Testis (tissue), 3 donors: Measurements from ENCODE around the gene GEMIN5. TPM values are rescaled to one million over a fixed set of nuclear protein-coding genes. Genes with fewer than 3 reads are reported as not detected.
"Not testable (repeated sequence)": the region's sequence is repeated elsewhere in the genome, so short reads cannot be mapped to it uniquely, and the experiment has no call there.

Source experiments
- DNase-seq: peaks from one replicate; pipeline ENCODE4 v3.0.0-alpha.2; 2019
- H3K27ac ChIP-seq, 2 donors: fragments of 200-600 bp; sonication (generic); one replicate each; pipeline ENCODE4 v1.5.1; 2019
- H3K27me3 ChIP-seq: fragments of 200-600 bp; sonication (generic); one replicate; pipeline ENCODE4 v1.5.1; 2019
- H3K36me3 ChIP-seq: fragments of 200-600 bp; sonication (generic); one replicate; pipeline ENCODE4 v1.5.1; 2017; ENCODE audit warnings: low read depth; ENCODE audit errors: missing control alignments
- H3K4me1 ChIP-seq: fragments of 200-600 bp; sonication (generic); one replicate; pipeline ENCODE4 v1.5.1; 2019
- H3K4me3 ChIP-seq, 2 donors: fragments of 200-600 bp; sonication (generic); one replicate each; pipeline ENCODE4 v1.5.1; 2017 to 2019
- H3K9me3 ChIP-seq: fragments of 200-600 bp; sonication (generic); one replicate; pipeline ENCODE4 v1.5.1; 2017
- POLR2A ChIP-seq: fragments of 450-650 bp; IDR thresholded peaks from one replicate; pipeline ENCODE4 v1.6.1; 2017; ENCODE audit warnings: antibody characterized with exemption, mild to moderate bottlenecking, moderate library complexity
- WGBS, 2 donors: methylation state at CpG; one replicate each; pipeline ENCODE4 v1.1.5; 2018; 5-methylcytosine and 5-hydroxymethylcytosine counted together
- intact Hi-C: fragments of 100-400 bp; cut with DNase I; formaldehyde crosslinking; loops from one replicate; pipeline ENCODE4 v1.15.1; 2023; ENCODE audit warnings: low total_unique reads
- polyA plus RNA-seq: library from polyadenylated mRNA; stranded (reverse); fragments of 350-450 nt; fragmentation: Illumina TruSeq; extraction: RNeasy Lipid Tissue Mini Kit (QIAGEN cat#74804); gene quantifications from one replicate; pipeline ENCODE4 v1.2.3, GENCODE V29; 2014; ENCODE audit warnings: low read depth, low replicate concordance; ENCODE audit not compliant: insufficient read depth
- total RNA-seq, 2 donors: library from RNA; depleted of rRNA; stranded (reverse); fragments of >200 nt; gene quantifications; one replicate each; pipeline ENCODE4 v1.2.3, GENCODE V29; 2016
- TF ChIP-seq, protein P1 (sequence below), 3 experiments: fragments of 450-650 bp in 2 of 3; fragments of 200-600 bp in 1 of 3; sonication (generic) in 1 of 3; IDR thresholded peaks; one replicate each; pipeline ENCODE4 v1.5.1; 2016 to 2019; ENCODE audit warnings: antibody characterized with exemption in 3 of 3, mild to moderate bottlenecking in 2 of 3, moderate library complexity in 1 of 3

GEMIN5 gene
- total and polyA plus RNA-seq, 3 donors from 2014 or later: 15.8 to 24.7 (median 24.1) TPM

DNA sequence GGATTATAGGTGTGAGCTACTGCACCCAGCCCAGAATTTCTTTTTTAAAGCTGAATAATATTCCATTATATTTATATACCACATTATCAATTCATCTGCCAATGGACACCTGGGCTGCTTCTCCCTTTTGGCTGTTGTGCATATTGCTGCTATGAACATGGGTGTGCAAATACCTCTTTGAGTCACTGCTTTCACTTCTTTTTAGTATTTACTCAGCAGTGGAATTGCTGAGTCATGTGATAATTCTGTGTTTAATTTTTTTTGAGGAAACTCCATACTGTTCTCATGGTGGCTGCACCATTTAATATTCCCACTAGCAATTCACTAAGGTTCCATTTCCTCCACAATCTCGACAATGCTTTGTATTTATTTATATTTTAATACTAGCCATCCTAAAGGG is 39.4 kb upstream of the GEMIN5 start:
- TF ChIP-seq, protein P1, sequence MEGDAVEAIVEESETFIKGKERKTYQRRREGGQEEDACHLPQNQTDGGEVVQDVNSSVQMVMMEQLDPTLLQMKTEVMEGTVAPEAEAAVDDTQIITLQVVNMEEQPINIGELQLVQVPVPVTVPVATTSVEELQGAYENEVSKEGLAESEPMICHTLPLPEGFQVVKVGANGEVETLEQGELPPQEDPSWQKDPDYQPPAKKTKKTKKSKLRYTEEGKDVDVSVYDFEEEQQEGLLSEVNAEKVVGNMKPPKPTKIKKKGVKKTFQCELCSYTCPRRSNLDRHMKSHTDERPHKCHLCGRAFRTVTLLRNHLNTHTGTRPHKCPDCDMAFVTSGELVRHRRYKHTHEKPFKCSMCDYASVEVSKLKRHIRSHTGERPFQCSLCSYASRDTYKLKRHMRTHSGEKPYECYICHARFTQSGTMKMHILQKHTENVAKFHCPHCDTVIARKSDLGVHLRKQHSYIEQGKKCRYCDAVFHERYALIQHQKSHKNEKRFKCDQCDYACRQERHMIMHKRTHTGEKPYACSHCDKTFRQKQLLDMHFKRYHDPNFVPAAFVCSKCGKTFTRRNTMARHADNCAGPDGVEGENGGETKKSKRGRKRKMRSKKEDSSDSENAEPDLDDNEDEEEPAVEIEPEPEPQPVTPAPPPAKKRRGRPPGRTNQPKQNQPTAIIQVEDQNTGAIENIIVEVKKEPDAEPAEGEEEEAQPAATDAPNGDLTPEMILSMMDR (IDR thresholded peaks at IDR 0.05): no peak
- TF ChIP-seq POLR2A: no peak
- intact Hi-C loops: no loop called here
- no peak for DNase-seq

DNA sequence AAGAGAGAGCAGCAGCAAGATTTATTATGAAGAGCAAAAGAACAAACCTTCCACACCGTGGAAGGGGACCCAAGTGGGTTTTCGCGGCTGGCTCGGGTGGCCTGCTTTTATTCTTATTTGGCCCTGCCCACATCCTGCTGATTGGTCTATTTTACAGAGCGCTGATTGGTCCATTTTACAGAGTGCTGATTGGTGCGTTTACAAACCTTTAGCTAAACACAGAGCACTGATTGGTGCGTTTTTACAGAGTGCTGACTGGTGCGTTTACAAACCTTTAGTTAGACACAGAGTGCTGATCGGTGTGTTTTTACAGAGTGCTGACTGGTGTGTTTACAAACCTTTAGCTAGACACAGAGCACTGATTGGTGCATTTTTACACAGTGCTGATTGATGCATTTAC is 38.1 kb upstream of the GEMIN5 start:
- H3K27ac ChIP-seq, H3K4me3 ChIP-seq, H3K36me3 ChIP-seq, H3K4me1 ChIP-seq, H3K27me3 ChIP-seq, intact Hi-C loops, H3K9me3 ChIP-seq: not testable (repeated sequence)
- WGBS, 2 donors: 81% methylated on average over 9 of the region's 9 CpGs
- peak; percentile 59 for DNase-seq

More for the DNA sequence above, 39.4 kb upstream of the GEMIN5 start:
- no peak overlapping the region for H3K4me3 ChIP-seq
- no peak overlapping the region for H3K27ac ChIP-seq
- H3K27me3 ChIP-seq: no peaks in the 10 kb centered on the region
- WGBS, 2 donors: 71 to 92% methylated on average over 1 of the region's 1 CpG
- no peaks in the 10 kb centered on the region for H3K36me3 ChIP-seq
- no peaks in the 10 kb centered on the region for H3K9me3 ChIP-seq
- H3K4me1 ChIP-seq: no peaks in the 10 kb centered on the region

DNA sequence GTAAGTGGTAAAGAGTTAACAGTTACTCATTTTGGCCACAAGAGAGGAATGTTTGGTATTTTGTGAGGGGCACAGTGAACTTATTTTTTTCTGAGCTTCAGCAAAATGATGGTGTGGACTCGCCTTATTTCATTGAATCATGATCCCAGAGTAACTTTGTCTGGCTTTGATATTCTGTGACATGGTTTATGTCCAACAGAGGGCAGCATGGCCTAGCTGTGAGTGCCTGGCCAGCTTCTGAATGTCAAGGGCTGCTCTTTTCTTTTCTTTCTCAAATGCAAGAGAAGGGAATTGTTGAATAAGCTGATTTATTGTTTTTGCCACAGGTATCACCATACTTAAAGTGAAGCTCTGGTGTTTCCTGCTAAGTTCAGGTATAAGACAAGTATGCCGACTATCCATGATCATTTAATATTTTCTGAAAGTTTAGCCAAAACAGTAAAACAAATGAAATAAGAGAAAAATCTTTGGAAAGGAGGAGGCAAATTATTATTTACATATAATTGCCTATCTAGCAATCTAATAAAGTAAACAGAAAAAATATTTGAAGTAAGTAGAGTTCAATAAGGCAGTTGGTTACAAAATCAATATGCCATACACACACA is 34.6 kb upstream of the GEMIN5 start:
- 64 to 73% methylated on average over 2 of the region's 2 CpGs for WGBS, 2 donors
- DNase-seq: peak; percentile 68
- no peak overlapping the region for H3K27ac ChIP-seq

DNA sequence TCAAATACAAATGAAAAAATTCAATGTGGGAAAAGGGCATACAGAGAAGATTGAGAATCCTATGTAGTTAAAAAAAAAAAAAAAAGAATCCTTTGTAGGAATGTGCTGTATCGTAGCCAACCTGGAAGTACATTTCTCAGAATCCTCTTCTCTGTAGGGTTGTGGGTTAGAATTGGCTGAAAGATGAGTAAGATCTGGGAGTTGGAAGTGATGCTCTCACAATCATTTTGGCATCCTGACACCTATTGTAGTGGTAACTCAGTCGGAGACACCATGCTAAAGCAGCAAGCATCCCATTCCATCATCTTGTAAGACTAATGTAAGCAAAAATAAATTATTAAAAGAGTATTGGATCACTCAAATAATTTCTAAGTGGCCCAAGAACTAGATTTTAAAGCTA is 33.5 kb upstream of the GEMIN5 start:
- no peak overlapping the region for H3K4me3 ChIP-seq
- no peak for DNase-seq
- TF ChIP-seq, protein P1 (IDR thresholded peaks at IDR 0.05): no peak
- no peak for TF ChIP-seq POLR2A
- no peak overlapping the region for H3K27ac ChIP-seq
- H3K9me3 ChIP-seq: no peaks in the 10 kb centered on the region
- no peaks in the 10 kb centered on the region for H3K27me3 ChIP-seq
- 76 to 83% methylated on average over 2 of the region's 2 CpGs for WGBS, 2 donors
- no peaks in the 10 kb centered on the region for H3K36me3 ChIP-seq
- H3K4me1 ChIP-seq: no peaks in the 10 kb centered on the region
- intact Hi-C loops: no loop called here

More for the DNA sequence above, 34.6 kb upstream of the GEMIN5 start:
- Histone ChIP-seq H3K9me3 (no peaks in the 10 kb centered on the region), H3K27me3 (no peaks in the 10 kb centered on the region), H3K4me1 (no peaks in the 10 kb centered on the region), H3K4me3 (no peak overlapping the region), H3K36me3 (no peaks in the 10 kb centered on the region)
- TF ChIP-seq, protein P1 (IDR thresholded peaks at IDR 0.05): peak in 2 of 3 experiments; percentile 52 to 60
- no peak for TF ChIP-seq POLR2A
- intact Hi-C loops: no loop called here

DNA sequence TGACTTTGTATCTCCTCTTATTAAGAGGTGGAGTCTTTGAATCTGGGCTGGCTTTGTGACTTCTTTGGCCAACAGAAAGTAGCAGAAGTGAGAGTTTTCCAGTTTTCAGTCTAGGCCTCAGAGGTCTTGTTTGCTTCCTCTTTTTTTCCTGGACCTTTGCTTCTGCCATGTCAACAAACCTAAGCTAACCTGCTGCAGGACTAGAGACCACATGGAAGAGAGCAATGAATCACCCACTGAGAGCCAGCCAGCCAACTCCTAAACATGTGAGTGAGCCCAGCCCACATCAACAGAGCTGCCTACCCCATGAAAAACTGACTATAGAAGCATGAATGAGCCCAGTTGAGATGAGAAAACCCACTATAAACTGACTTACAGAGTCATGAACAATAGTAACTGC is 32.7 kb upstream of the GEMIN5 start:
- H3K4me3 ChIP-seq: no peak overlapping the region
- TF ChIP-seq POLR2A: no peak
- TF ChIP-seq, protein P1 (IDR thresholded peaks at IDR 0.05): no peak
- no peaks in the 10 kb centered on the region for H3K4me1 ChIP-seq
- no peaks in the 10 kb centered on the region for H3K9me3 ChIP-seq
- H3K36me3 ChIP-seq: no peaks in the 10 kb centered on the region
- intact Hi-C loops: no loop called here
- H3K27me3 ChIP-seq: no peaks in the 10 kb centered on the region
- H3K27ac ChIP-seq: no peak overlapping the region
- no peak for DNase-seq
